ENCODE data around the gene ITGA3. TPM values are rescaled to one million over a fixed set of nuclear protein-coding genes. Genes with fewer than 3 reads are reported as not detected.

ITGA3 gene
- polyA plus RNA-seq, 1 experiment, result 39.9 TPM

- Histone ChIP-seq H3K27ac (ENCODE audit: low read depth, low read length) (no peak overlapping the region), H3K9me3 (ENCODE audit: control insufficient read depth, insufficient read depth, low read length) (peaks cover 6% of the 10 kb centered on the region; the same call in 1 of the 2 replicates), H3K4me3 (ENCODE audit: low read depth, low read length) (no peak overlapping the region), H3K27me3 (ENCODE audit: control insufficient read depth, insufficient read depth, low read length) (no peaks in the 10 kb centered on the region)
- ChIA-PET CTCF (interaction anchor here (0.6 kb wide), 1 partner anchor 18 kb away, joined by 5 read pairs; no protein-coding TSS in a partner anchor), POLR2A (interaction anchor here (0.8 kb wide), 1 partner anchor 39 kb away, joined by 3 read pairs; no protein-coding TSS in a partner anchor)
- no peak for DNase-seq (ENCODE audit: low read depth, low spot score)
- TF ChIP-seq, protein P1, sequence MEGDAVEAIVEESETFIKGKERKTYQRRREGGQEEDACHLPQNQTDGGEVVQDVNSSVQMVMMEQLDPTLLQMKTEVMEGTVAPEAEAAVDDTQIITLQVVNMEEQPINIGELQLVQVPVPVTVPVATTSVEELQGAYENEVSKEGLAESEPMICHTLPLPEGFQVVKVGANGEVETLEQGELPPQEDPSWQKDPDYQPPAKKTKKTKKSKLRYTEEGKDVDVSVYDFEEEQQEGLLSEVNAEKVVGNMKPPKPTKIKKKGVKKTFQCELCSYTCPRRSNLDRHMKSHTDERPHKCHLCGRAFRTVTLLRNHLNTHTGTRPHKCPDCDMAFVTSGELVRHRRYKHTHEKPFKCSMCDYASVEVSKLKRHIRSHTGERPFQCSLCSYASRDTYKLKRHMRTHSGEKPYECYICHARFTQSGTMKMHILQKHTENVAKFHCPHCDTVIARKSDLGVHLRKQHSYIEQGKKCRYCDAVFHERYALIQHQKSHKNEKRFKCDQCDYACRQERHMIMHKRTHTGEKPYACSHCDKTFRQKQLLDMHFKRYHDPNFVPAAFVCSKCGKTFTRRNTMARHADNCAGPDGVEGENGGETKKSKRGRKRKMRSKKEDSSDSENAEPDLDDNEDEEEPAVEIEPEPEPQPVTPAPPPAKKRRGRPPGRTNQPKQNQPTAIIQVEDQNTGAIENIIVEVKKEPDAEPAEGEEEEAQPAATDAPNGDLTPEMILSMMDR (IDR thresholded peaks at IDR 0.05; ENCODE audit: low read depth, low read length), result no peak
Measured at GRCh38 chr17:50075446-50076032, 19.6 kb downstream of the ITGA3 start.

GRCh38 chr17:50076221-50076590, 20.3 kb downstream of the ITGA3 start:
- ChIA-PET CTCF (interaction anchor here (3.7 kb wide), 1 partner anchor 18 kb away, joined by 24 read pairs; the partner anchor contains the start of gene PDK2), POLR2A (interaction anchor here (0.8 kb wide), 1 partner anchor 40 kb away, joined by 3 read pairs; no protein-coding TSS in a partner anchor)
- DNase-seq (ENCODE audit: low read depth, low spot score), result no peak
- TF ChIP-seq, protein P1 (IDR thresholded peaks at IDR 0.05; ENCODE audit: low read depth, low read length), result no peak
- Histone ChIP-seq H3K4me3 (ENCODE audit: low read depth, low read length) (no peak overlapping the region), H3K9me3 (ENCODE audit: control insufficient read depth, insufficient read depth, low read length) (peaks cover 5% of the 10 kb centered on the region; the same call in 1 of the 2 replicates), H3K27ac (ENCODE audit: low read depth, low read length) (no peak overlapping the region), H3K27me3 (ENCODE audit: control insufficient read depth, insufficient read depth, low read length) (no peaks in the 10 kb centered on the region)

DNA sequence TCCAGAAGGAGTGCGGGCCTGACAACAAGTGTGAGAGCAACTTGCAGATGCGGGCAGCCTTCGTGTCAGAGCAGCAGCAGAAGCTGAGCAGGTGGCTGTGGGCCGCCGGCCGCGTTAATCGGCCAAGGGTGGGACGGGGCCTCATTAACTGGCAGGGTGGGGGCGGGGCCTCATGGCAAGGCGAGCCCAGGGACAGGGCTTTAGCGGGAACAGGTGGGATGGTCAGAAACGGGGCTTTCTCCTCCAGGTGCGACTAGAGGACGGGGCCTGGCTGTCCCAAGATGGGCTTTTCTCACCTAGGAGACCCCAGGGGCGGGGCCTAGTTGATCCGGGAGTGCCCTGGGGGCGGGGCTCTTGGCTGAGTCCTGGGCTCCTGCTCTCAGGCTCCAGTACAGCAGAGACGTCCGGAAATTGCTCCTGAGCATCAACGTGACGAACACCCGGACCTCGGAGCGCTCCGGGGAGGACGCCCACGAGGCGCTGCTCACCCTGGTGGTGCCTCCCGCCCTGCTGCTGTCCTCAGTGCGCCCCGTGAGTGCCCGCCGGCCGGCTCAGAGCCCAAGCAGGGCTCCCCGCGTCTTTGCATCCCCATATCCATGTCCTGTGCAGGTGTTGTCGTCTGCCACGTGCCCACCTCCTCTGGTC, 20.8 kb downstream of the ITGA3 start:
- DNase-seq (ENCODE audit: low read depth, low spot score), result no peak
- ChIA-PET CTCF (interaction anchor here (1.8 to 3.7 kb wide), 2 partner anchors 17 to 50 kb away, joined by 8 to 24 read pairs; partner anchors contain the start of gene PDK2), POLR2A (no interaction called here)

GRCh38 chr17:50078430-50078829, 22.5 kb downstream of the ITGA3 start:
- Histone ChIP-seq H3K4me3 (ENCODE audit: low read depth, low read length) (no peak overlapping the region), H3K27ac (ENCODE audit: low read depth, low read length) (no peak overlapping the region), H3K9me3 (ENCODE audit: control insufficient read depth, insufficient read depth, low read length) (no peaks in the 10 kb centered on the region), H3K27me3 (ENCODE audit: control insufficient read depth, insufficient read depth, low read length) (no peaks in the 10 kb centered on the region)
- no peak for DNase-seq (ENCODE audit: low read depth, low spot score)
- TF ChIP-seq, protein P1 (IDR thresholded peaks at IDR 0.05; ENCODE audit: low read depth, low read length), result no peak
- POLR2A ChIA-PET, result no interaction called here
- CTCF ChIA-PET, result interaction anchor here (1.2 to 3.7 kb wide), 5 partner anchors 9 to 82 kb away, joined by 3 to 24 read pairs (median 6); partner anchors contain the start of gene PDK2

More for the DNA sequence above, 20.8 kb downstream of the ITGA3 start:
- TF ChIP-seq, protein P1 (IDR thresholded peaks at IDR 0.05; ENCODE audit: low read depth, low read length), result no peak
- Histone ChIP-seq H3K9me3 (ENCODE audit: control insufficient read depth, insufficient read depth, low read length) (0 out of 2 replicates have a peak, but pooled peaks cover under 1% of the 10 kb centered on the region), H3K27me3 (ENCODE audit: control insufficient read depth, insufficient read depth, low read length) (no peaks in the 10 kb centered on the region), H3K27ac (ENCODE audit: low read depth, low read length) (no peak overlapping the region), H3K4me3 (ENCODE audit: low read depth, low read length) (no peak overlapping the region)
